HEK293 (cell line): ENCODE results near the gene SNTG2.

Experiments used
- CTCF ChIA-PET: fragments of 350-600 bp; formaldehyde crosslinking; extraction: SDS; loops from one replicate; lab custom pipeline; 2021; ENCODE audit warnings: antibody characterized with exemption; lab: Yijun Ruan, JAX
- POLR2A ChIA-PET: fragments of 300-600 bp; formaldehyde crosslinking; extraction: SDS; loops from one replicate; lab custom pipeline; 2020; ENCODE audit warnings: antibody characterized with exemption, inconsistent platforms; lab: Yijun Ruan, JAX
- H3K27ac ChIP-seq: fragments of 200-500 bp; sonication (Bioruptor generic); 2 replicates; pipeline ENCODE4 v1.5.1; 2014; ENCODE audit warnings: low read depth, low read length, control low read depth, inconsistent platforms; ENCODE audit errors: extremely low read depth
- H3K36me3 ChIP-seq, 2 experiments: fragments of 200-500 bp in 1 of 2; sonication (Bioruptor generic) in 1 of 2; 1 replicate in 1 of 2; 2 replicates in 1 of 2; pipeline ENCODE4 v1.5.1; 2014 to 2017; ENCODE audit warnings: inconsistent platforms in 2 of 2, low read length in 2 of 2; ENCODE audit not compliant: control insufficient read depth in 2 of 2, insufficient read depth in 1 of 2
- H3K4me1 ChIP-seq: fragments of 200-500 bp; sonication (Bioruptor generic); 2 replicates; pipeline ENCODE4 v1.5.1; 2014; ENCODE audit warnings: mild to moderate bottlenecking, low read length, inconsistent platforms; ENCODE audit not compliant: control insufficient read depth, insufficient read depth
- H3K4me3 ChIP-seq: 2 replicates; pipeline ENCODE4 v1.5.1; 2011; ENCODE audit warnings: low read depth, mild to moderate bottlenecking, control low read depth, low read length, moderate library complexity
- H3K9me3 ChIP-seq: fragments of 200-500 bp; sonication (Bioruptor generic); 2 replicates; pipeline ENCODE4 v1.5.1; 2014; ENCODE audit warnings: low read depth, low read length, inconsistent platforms; ENCODE audit not compliant: control insufficient read depth, insufficient read depth
- BCL11A ChIP-seq: fragments of 450-650 bp; formaldehyde crosslinking; IDR thresholded peaks from 2 replicates; pipeline ENCODE4 v1.5.1; 2016; ENCODE audit warnings: low read depth, missing biosample characterization, missing genetic modification characterization
- HIC1 ChIP-seq: fragments of 450-650 bp; formaldehyde crosslinking; IDR thresholded peaks from 2 replicates; pipeline ENCODE4 v1.5.1; 2016; ENCODE audit warnings: missing biosample characterization, missing genetic modification characterization
- KLF1 ChIP-seq: fragments of 450-650 bp; formaldehyde crosslinking; IDR thresholded peaks from 2 replicates; pipeline ENCODE4 v1.5.1; 2016; ENCODE audit warnings: missing biosample characterization, missing genetic modification characterization
- ZBTB10 ChIP-seq: fragments of 450-650 bp; formaldehyde crosslinking; IDR thresholded peaks from 2 replicates; pipeline ENCODE4 v1.5.1; 2016; ENCODE audit warnings: missing biosample characterization, missing genetic modification characterization
- ZBTB21 ChIP-seq: fragments of 450-650 bp; formaldehyde crosslinking; IDR thresholded peaks from 2 replicates; pipeline ENCODE4 v1.5.1; 2017; ENCODE audit warnings: missing biosample characterization, missing genetic modification characterization
- ZBTB26 ChIP-seq: fragments of 450-650 bp; formaldehyde crosslinking; optimal IDR thresholded peaks from 2 replicates; pipeline ENCODE3; 2016; ENCODE audit warnings: missing biosample characterization, mild to moderate bottlenecking, missing genetic modification characterization
- ZFP3 ChIP-seq: fragments of 450-650 bp; formaldehyde crosslinking; IDR thresholded peaks from 2 replicates; pipeline ENCODE4 v1.5.1; 2016; ENCODE audit warnings: low read depth, missing biosample characterization, missing genetic modification characterization
- ZNF112 ChIP-seq: fragments of 450-650 bp; formaldehyde crosslinking; IDR thresholded peaks from 2 replicates; pipeline ENCODE4 v1.5.0; 2017; ENCODE audit warnings: missing biosample characterization, missing genetic modification characterization
- ZNF16 ChIP-seq: fragments of 450-650 bp; formaldehyde crosslinking; IDR thresholded peaks from 2 replicates; pipeline ENCODE4 v1.5.1; 2016; ENCODE audit warnings: low read depth, missing biosample characterization, missing genetic modification characterization
- ZNF184 ChIP-seq: fragments of 450-650 bp; IDR thresholded peaks from 2 replicates; pipeline ENCODE4 v1.5.1; 2018; ENCODE audit warnings: missing biosample characterization, mild to moderate bottlenecking, missing genetic modification characterization
- ZNF19 ChIP-seq: fragments of 450-650 bp; formaldehyde crosslinking; IDR thresholded peaks from 2 replicates; pipeline ENCODE4; 2016; ENCODE audit warnings: missing biosample characterization, missing genetic modification characterization, low read depth
- ZNF341 ChIP-seq: fragments of 450-650 bp; formaldehyde crosslinking; IDR thresholded peaks from 2 replicates; pipeline ENCODE4; 2016; ENCODE audit warnings: low read depth, missing biosample characterization, missing genetic modification characterization
- ZNF416 ChIP-seq: fragments of 450-650 bp; formaldehyde crosslinking; IDR thresholded peaks from 2 replicates; pipeline ENCODE4 v1.5.1; 2016; ENCODE audit warnings: missing biosample characterization, missing genetic modification characterization
- ZNF473 ChIP-seq: fragments of 450-650 bp; formaldehyde crosslinking; IDR thresholded peaks from 2 replicates; pipeline ENCODE4 v1.5.1; 2017; ENCODE audit warnings: missing biosample characterization, missing genetic modification characterization
- ZNF629 ChIP-seq: fragments of 450-650 bp; formaldehyde crosslinking; IDR thresholded peaks from 2 replicates; pipeline ENCODE4 v1.5.1; 2017; ENCODE audit warnings: missing biosample characterization, missing genetic modification characterization
- ZNF664 ChIP-seq: fragments of 450-650 bp; formaldehyde crosslinking; IDR thresholded peaks from 2 replicates; pipeline ENCODE4 v1.5.1; 2016; ENCODE audit warnings: missing biosample characterization, missing genetic modification characterization
- ZNF692 ChIP-seq: fragments of 450-650 bp; formaldehyde crosslinking; IDR thresholded peaks from 2 replicates; pipeline ENCODE4 v1.5.1; 2016; ENCODE audit warnings: missing biosample characterization, missing genetic modification characterization
- ZNF701 ChIP-seq: fragments of 450-650 bp; formaldehyde crosslinking; IDR thresholded peaks from 2 replicates; pipeline ENCODE4 v1.5.1; 2016; ENCODE audit warnings: missing biosample characterization, missing genetic modification characterization
- ZNF76 ChIP-seq: fragments of 450-650 bp; formaldehyde crosslinking; IDR thresholded peaks from 2 replicates; pipeline ENCODE4; 2016; ENCODE audit warnings: low read depth, missing biosample characterization, missing genetic modification characterization, borderline replicate concordance
- ZNF776 ChIP-seq: fragments of 450-650 bp; formaldehyde crosslinking; IDR thresholded peaks from 2 replicates; pipeline ENCODE4 v1.5.0; 2017; ENCODE audit warnings: missing biosample characterization, missing genetic modification characterization, borderline replicate concordance
- ZSCAN30 ChIP-seq: fragments of 450-650 bp; IDR thresholded peaks from 2 replicates; pipeline ENCODE4 v1.5.1; 2018; ENCODE audit warnings: missing biosample characterization, mild to moderate bottlenecking, missing genetic modification characterization, moderate library complexity
- TF ChIP-seq, protein P1 (sequence below): fragments of 450-650 bp; formaldehyde crosslinking; IDR thresholded peaks from 2 replicates; pipeline ENCODE4 v1.5.1; 2017; ENCODE audit warnings: missing biosample characterization, missing genetic modification characterization
- TF ChIP-seq, protein P2 (sequence below): fragments of 450-650 bp; formaldehyde crosslinking; IDR thresholded peaks from 2 replicates; pipeline ENCODE4 v1.5.1; 2016; ENCODE audit warnings: missing biosample characterization, missing genetic modification characterization
- TF ChIP-seq, protein P3 (sequence below): fragments of 450-650 bp; formaldehyde crosslinking; IDR thresholded peaks from 2 replicates; pipeline ENCODE4 v1.5.1; 2017; ENCODE audit warnings: missing biosample characterization, missing genetic modification characterization

SNTG2 gene

DNA sequence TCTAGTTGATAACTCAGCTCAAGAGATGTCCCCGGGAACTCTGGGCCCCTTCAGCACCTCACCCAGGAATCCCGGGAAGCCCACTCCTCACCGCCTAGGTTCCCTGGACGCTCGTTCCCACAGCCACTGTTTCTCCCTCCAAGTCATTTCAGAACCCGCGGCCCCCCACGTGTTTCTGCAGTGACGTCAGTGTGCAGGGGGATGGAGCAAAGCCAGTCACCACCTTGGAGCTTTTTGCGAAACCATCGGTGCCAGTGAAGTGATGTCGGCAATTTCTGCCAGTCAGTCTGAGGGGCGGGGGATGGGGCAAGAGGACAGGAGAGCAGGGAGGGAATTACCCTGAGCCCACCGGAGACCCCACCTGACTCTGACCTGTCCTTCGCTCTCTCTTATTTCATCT is 119.2 kb downstream of the SNTG2 start (continued):
- TF ChIP-seq HIC1 (tag by site-specific recombination) (no peak), BCL11A (tag by site-specific recombination) (no peak), ZFP3 (no peak), ZNF776 (no peak), ZBTB26 (tag by site-specific recombination) (no peak), ZNF692 (tag by site-specific recombination) (no peak), ZNF473 (tag by site-specific recombination) (no peak), ZNF112 (tag by site-specific recombination) (no peak), ZNF16 (no peak)

- no peak overlapping the region for H3K4me3 ChIP-seq
- POLR2A ChIA-PET: no interaction called here
- TF ChIP-seq ZNF629 (no peak), ZNF664 (tag by site-specific recombination) (no peak), ZNF76 (tag by site-specific recombination) (no peak), KLF1 (no peak), ZSCAN30 (no peak), ZNF701 (tag by site-specific recombination) (no peak), ZNF184 (tag by site-specific recombination) (no peak), ZBTB21 (no peak), ZNF416 (tag by site-specific recombination) (no peak), ZNF19 (tag by site-specific recombination) (no peak)
- TF ChIP-seq, protein P1, sequence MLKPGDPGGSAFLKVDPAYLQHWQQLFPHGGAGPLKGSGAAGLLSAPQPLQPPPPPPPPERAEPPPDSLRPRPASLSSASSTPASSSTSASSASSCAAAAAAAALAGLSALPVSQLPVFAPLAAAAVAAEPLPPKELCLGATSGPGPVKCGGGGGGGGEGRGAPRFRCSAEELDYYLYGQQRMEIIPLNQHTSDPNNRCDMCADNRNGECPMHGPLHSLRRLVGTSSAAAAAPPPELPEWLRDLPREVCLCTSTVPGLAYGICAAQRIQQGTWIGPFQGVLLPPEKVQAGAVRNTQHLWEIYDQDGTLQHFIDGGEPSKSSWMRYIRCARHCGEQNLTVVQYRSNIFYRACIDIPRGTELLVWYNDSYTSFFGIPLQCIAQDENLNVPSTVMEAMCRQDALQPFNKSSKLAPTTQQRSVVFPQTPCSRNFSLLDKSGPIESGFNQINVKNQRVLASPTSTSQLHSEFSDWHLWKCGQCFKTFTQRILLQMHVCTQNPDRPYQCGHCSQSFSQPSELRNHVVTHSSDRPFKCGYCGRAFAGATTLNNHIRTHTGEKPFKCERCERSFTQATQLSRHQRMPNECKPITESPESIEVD: no peak
- TF ChIP-seq, all 188 proteins: peak for 0
- Histone ChIP-seq H3K36me3 (no peaks in the 10 kb centered on the region), H3K27ac (no peak overlapping the region), H3K4me1 (no peaks in the 10 kb centered on the region), H3K9me3 (no peaks in the 10 kb centered on the region)
- CTCF ChIA-PET: interaction anchor here (0.6 to 1.0 kb wide), 3 partner anchors 9 to 116 kb away, joined by 3 to 4 read pairs (median 4); no protein-coding TSS in a partner anchor
Observed at GRCh38 chr2:1070601-1071000, 120.0 kb downstream of the SNTG2 start.

- no peak overlapping the region for H3K27ac ChIP-seq
- no peaks in the 10 kb centered on the region for H3K4me1 ChIP-seq
- no peak overlapping the region for H3K4me3 ChIP-seq
- no peaks in the 10 kb centered on the region for H3K36me3 ChIP-seq
- ChIA-PET POLR2A (no interaction called here), CTCF (no interaction called here)
- no peaks in the 10 kb centered on the region for H3K9me3 ChIP-seq
- TF ChIP-seq, protein P2, sequence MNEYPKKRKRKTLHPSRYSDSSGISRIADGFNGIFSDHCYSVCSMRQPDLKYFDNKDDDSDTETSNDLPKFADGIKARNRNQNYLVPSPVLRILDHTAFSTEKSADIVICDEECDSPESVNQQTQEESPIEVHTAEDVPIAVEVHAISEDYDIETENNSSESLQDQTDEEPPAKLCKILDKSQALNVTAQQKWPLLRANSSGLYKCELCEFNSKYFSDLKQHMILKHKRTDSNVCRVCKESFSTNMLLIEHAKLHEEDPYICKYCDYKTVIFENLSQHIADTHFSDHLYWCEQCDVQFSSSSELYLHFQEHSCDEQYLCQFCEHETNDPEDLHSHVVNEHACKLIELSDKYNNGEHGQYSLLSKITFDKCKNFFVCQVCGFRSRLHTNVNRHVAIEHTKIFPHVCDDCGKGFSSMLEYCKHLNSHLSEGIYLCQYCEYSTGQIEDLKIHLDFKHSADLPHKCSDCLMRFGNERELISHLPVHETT (tag by site-specific recombination): no peak
- TF ChIP-seq ZBTB10 (no peak), ZNF341 (tag by site-specific recombination) (no peak)
- TF ChIP-seq, protein P3, sequence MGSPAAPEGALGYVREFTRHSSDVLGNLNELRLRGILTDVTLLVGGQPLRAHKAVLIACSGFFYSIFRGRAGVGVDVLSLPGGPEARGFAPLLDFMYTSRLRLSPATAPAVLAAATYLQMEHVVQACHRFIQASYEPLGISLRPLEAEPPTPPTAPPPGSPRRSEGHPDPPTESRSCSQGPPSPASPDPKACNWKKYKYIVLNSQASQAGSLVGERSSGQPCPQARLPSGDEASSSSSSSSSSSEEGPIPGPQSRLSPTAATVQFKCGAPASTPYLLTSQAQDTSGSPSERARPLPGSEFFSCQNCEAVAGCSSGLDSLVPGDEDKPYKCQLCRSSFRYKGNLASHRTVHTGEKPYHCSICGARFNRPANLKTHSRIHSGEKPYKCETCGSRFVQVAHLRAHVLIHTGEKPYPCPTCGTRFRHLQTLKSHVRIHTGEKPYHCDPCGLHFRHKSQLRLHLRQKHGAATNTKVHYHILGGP: no peak
Observed at GRCh38 chr2:1071650-1072049, 121.0 kb downstream of the SNTG2 start.
